DND-41 (cell line): ENCODE results near the gene MCF2L.

Source experiments
- ATAC-seq: fragments of 200-7000 bp; cut with Tn5 transposase; 3 replicates; pipeline ENCODE4 v1.9.1; 2021; ENCODE audit warnings: low read depth; ENCODE audit not compliant: insufficient read depth
- DNase-seq: peaks from one replicate; pipeline ENCODE4 v3.0.0-alpha.2; 2020
- H2AFZ ChIP-seq: 2 replicates; pipeline ENCODE4 v1.6.0; 2012; ENCODE audit warnings: low read depth, low read length
- H3K27ac ChIP-seq: 2 replicates; pipeline ENCODE4 v1.5.1; 2012; ENCODE audit warnings: low read length, inconsistent platforms
- H3K27me3 ChIP-seq: fragments of 200-600 bp; sonication (generic); 2 replicates; pipeline ENCODE4 v1.6.0; 2012; ENCODE audit warnings: low read length, mild to moderate bottlenecking, inconsistent platforms; ENCODE audit not compliant: insufficient read depth, poor library complexity
- H3K36me3 ChIP-seq: 2 replicates; pipeline ENCODE4 v1.5.1; 2012; ENCODE audit warnings: low read length, inconsistent platforms; ENCODE audit not compliant: insufficient read depth
- H3K4me1 ChIP-seq: 2 replicates; pipeline ENCODE4 v1.5.1; 2012; ENCODE audit warnings: mild to moderate bottlenecking, low read length; ENCODE audit not compliant: insufficient read depth
- H3K4me2 ChIP-seq: 2 replicates; pipeline ENCODE4 v1.6.0; 2012; ENCODE audit warnings: mild to moderate bottlenecking, moderate library complexity, low read length, inconsistent platforms; ENCODE audit not compliant: insufficient read depth
- H3K4me3 ChIP-seq, 2 experiments: fragments of 200-600 bp in 1 of 2; shearing (Covaris generic) in 1 of 2; 2 replicates each; pipeline ENCODE4 v1.5.1; 2012 to 2016; ENCODE audit warnings: inconsistent platforms in 2 of 2, low read length in 2 of 2, mild to moderate bottlenecking in 2 of 2, low read depth in 1 of 2, moderate library complexity in 1 of 2
- H3K79me2 ChIP-seq: 2 replicates; pipeline ENCODE4 v1.6.0; 2012; ENCODE audit warnings: low read length, inconsistent platforms; ENCODE audit not compliant: insufficient read depth
- H3K9ac ChIP-seq: 2 replicates; pipeline ENCODE4 v1.6.0; 2012; ENCODE audit warnings: low read depth, mild to moderate bottlenecking, inconsistent platforms, low read length, moderate library complexity
- H3K9me3 ChIP-seq: 2 replicates; pipeline ENCODE4 v1.5.1; 2012; ENCODE audit warnings: low read length, moderate library complexity, mild to moderate bottlenecking, inconsistent platforms; ENCODE audit not compliant: insufficient read depth, severe bottlenecking
- H4K20me1 ChIP-seq: 2 replicates; pipeline ENCODE4 v1.6.0; 2012; ENCODE audit warnings: low read length; ENCODE audit not compliant: insufficient read depth
- EZH2 ChIP-seq: IDR thresholded peaks from 3 replicates; pipeline ENCODE4 v1.6.1; 2012; ENCODE audit warnings: borderline replicate concordance, low read depth, mild to moderate bottlenecking, moderate library complexity, low read length, inconsistent platforms; ENCODE audit not compliant: severe bottlenecking
- TF ChIP-seq, protein P1 (sequence below): IDR thresholded peaks from 2 replicates; pipeline ENCODE4 v1.5.1; 2012; ENCODE audit warnings: borderline replicate concordance, low read length, moderate library complexity, mild to moderate bottlenecking; ENCODE audit not compliant: poor library complexity, severe bottlenecking; ENCODE audit errors: extremely low read depth

MCF2L gene

GRCh38 chr13:113093580-113094409 lies 124.8 kb downstream of the MCF2L start:
- H3K4me1 ChIP-seq, result no peaks in the 10 kb centered on the region
- H3K27me3 ChIP-seq, result no peaks in the 10 kb centered on the region
- H3K79me2 ChIP-seq, result no peaks in the 10 kb centered on the region
- H3K9me3 ChIP-seq, result no peaks in the 10 kb centered on the region
- no peaks in the 10 kb centered on the region for H3K36me3 ChIP-seq
- H3K27ac ChIP-seq, result no peak overlapping the region
- no peak for ATAC-seq
- TF ChIP-seq, protein P1, sequence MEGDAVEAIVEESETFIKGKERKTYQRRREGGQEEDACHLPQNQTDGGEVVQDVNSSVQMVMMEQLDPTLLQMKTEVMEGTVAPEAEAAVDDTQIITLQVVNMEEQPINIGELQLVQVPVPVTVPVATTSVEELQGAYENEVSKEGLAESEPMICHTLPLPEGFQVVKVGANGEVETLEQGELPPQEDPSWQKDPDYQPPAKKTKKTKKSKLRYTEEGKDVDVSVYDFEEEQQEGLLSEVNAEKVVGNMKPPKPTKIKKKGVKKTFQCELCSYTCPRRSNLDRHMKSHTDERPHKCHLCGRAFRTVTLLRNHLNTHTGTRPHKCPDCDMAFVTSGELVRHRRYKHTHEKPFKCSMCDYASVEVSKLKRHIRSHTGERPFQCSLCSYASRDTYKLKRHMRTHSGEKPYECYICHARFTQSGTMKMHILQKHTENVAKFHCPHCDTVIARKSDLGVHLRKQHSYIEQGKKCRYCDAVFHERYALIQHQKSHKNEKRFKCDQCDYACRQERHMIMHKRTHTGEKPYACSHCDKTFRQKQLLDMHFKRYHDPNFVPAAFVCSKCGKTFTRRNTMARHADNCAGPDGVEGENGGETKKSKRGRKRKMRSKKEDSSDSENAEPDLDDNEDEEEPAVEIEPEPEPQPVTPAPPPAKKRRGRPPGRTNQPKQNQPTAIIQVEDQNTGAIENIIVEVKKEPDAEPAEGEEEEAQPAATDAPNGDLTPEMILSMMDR, result no peak
- no peak for TF ChIP-seq EZH2
- H2AFZ ChIP-seq, result no peak overlapping the region
- DNase-seq, result no peak
- no peak overlapping the region for H3K4me3 ChIP-seq
- no peak overlapping the region for H3K9ac ChIP-seq
- peaks cover 5% of the 10 kb centered on the region for H4K20me1 ChIP-seq
- no peak overlapping the region for H3K4me2 ChIP-seq

GRCh38 chr13:113094410-113094800 lies 125.4 kb downstream of the MCF2L start:
- Histone ChIP-seq H3K79me2 (no peaks in the 10 kb centered on the region), H3K27me3 (no peaks in the 10 kb centered on the region), H3K4me2 (no peak overlapping the region), H3K4me1 (no peaks in the 10 kb centered on the region), H4K20me1 (peaks cover 5% of the 10 kb centered on the region), H3K9me3 (no peaks in the 10 kb centered on the region), H3K4me3 (no peak overlapping the region), H3K9ac (no peak overlapping the region), H3K27ac (no peak overlapping the region), H2AFZ (no peak overlapping the region), H3K36me3 (no peaks in the 10 kb centered on the region)
- ATAC-seq (no peak), DNase-seq (no peak)
- TF ChIP-seq, protein P1, result no peak
- no peak for TF ChIP-seq EZH2

DNA sequence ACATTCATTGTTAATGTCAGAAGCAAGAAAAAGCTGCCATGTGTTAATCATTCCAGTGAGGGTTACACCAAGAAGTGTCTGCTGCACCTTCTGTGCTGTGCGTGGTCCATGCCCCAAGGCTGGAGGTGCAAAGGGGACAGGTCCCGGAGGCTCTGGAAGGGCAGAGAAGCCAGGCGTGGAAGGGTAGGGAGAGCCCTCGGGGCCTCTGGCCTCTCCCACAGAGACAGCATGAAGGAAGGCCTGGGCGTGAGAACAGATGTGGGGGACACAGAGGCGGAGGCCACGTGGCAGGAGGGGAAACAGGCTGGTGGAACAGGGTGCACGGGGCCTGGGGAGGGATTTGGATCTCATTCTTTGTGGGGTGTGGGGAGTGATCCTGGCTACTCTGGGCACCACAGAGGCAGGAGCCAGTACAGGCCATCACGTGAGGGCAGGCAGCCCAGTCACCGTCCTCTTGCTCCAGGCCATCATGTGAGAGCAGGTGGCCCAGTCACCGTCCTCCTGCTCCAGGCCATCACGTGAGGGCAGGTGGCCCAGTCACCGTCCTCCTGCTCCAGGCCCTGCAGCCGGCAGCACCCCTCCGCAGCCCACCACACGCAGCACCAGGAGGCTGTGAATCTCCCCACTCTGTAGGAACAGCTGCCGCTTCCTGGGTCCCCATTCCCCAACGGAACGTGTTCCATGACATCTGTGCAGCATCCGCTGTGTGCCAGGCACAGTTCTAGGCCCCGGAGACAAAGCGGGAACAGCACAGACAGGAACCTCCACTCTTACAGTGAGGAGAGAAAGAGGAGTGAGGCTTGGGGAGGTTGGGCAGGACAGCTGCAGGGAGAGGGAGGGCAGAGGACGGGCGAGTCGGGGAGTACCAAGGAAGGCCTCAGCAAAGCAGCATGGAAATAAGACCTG lies 126.4 kb downstream of the MCF2L start:
- H3K79me2 ChIP-seq, result no peaks in the 10 kb centered on the region
- no peak overlapping the region for H3K4me3 ChIP-seq
- ATAC-seq (no peak), DNase-seq (no peak)
- no peaks in the 10 kb centered on the region for H3K9me3 ChIP-seq
- H3K4me2 ChIP-seq, result no peak overlapping the region
- TF ChIP-seq, protein P1, result no peak
- H3K27me3 ChIP-seq, result no peaks in the 10 kb centered on the region
- H2AFZ ChIP-seq, result no peak overlapping the region
- H3K9ac ChIP-seq, result no peak overlapping the region
- no peaks in the 10 kb centered on the region for H3K36me3 ChIP-seq
- H3K27ac ChIP-seq, result no peak overlapping the region
- peaks cover 5% of the 10 kb centered on the region for H4K20me1 ChIP-seq
- no peaks in the 10 kb centered on the region for H3K4me1 ChIP-seq
